CD4-positive, alpha-beta T cell treated with Interleukin-6 at 100 ng/mL for 8 hours (primary cell): ENCODE data around the gene ACTR1A.
"Not testable (repeated sequence)": the region's sequence is repeated elsewhere in the genome, so short reads cannot be mapped to it uniquely, and the experiment has no call there.

ENCODE experiments used
- DNase-seq: peaks from one replicate; pipeline ENCODE4 v3.0.0-alpha.2; 2020; ENCODE audit warnings: mixed read lengths, low spot score

ACTR1A gene

GRCh38 chr10:102484021-102484420 is 18.5 kb downstream of the ACTR1A start:
- DNase-seq: no peak

DNA sequence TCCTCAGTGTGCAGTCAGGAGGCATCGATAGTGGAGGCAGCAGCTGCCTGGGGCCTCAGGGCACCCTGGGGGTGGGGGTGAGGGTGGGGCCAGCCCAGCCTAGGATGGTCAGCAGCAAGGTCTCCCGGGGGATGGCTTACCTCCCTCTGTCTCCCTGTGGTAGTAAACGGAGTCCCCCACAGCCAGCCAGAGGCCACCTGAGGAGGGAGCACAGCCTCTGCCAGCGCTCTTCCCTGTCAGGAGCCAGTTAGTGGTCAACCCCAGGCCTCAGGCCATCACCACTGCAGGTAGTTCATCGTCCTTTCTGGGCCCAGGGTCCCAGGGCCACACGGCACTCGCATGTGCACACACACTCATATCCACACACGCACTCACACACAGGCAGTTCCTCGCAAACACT is 22.1 kb downstream of the ACTR1A start:
- no peak for DNase-seq

DNA sequence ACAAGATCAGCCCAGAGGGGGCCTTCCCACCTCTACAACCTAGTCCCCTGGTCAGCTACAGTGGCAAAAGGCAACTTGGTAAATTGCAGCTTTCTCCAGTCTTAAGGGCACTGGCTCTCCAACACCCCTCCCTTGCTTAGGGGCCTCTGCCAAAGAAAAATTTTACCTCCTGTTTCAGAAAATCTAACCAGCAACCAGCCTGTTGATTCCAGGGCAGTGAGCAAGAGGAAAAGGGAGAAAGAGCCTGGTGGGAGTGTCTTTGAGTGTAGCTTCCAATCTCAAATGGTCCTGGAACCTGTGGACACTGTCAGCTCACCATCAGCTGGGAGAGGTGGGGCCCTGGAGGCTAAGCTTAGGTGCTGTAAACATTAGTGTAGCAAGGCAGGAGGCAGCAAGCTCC is 22.9 kb downstream of the ACTR1A start:
- DNase-seq: no peak

DNA sequence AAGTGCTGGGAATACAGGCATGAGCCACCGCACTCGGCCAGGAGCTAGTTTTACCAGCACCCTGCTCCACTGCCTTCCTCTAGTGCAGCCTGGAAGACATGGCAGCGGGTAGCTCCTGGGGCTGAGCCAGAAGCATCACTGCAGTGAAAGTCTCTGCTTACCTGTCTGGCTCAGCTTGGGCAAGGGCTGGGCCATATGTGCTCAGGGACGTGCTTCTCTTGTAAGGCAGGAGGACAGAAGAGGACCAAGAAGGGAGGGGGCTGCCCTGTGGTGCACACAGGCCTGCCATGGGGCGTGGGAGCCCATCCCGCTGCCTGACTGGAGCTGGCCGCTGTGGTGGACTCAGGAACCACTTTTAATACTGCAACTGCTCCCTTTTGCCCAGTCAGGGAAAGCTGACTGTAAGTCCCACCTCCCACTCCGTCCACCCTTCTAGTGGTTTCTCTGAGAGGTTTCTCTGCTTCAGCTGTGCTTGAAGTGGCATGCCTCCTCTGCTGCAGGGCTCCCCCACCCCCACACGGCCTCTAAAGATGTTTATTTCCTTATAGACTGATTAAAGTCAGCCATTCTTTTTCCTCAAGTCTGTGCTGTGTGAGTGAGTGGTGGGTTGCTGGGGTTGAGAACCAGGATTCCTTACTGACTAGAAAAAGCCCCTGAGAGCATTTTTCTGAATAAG is 25.9 kb downstream of the ACTR1A start:
- no peak for DNase-seq

DNA sequence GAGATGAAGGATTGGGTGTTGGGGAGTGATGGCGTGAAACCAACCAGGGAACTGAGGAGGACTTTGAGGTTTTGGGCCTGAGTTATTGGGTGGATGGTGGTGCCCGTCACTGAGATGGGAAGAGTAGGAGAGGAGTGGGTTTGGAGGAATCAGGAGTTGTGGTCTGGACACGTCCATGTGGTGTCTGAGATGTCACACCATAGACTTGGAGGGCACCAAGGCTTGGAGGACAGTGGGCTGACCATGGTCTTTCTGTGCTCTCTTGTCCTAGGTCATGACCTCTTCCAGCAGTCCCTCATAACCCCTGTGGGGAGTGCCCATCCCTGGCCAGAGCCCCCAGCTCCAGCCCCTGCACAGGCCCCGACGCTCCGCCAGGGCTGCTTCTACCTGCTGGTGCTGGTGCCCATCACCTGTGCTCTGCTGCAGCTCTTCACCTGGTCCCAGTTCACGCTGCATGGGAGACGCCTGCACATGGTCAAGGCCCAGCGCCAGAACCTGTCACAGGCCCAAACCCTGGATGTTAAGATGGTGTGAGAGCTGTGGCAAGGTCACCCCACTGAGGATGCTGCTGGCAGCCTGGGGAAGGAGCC is 27.0 kb downstream of the ACTR1A start:
- DNase-seq: no peak

- DNase-seq: peak; percentile 32
Measured at GRCh38 chr10:102473445-102474331, 28.8 kb downstream of the ACTR1A start.

DNA sequence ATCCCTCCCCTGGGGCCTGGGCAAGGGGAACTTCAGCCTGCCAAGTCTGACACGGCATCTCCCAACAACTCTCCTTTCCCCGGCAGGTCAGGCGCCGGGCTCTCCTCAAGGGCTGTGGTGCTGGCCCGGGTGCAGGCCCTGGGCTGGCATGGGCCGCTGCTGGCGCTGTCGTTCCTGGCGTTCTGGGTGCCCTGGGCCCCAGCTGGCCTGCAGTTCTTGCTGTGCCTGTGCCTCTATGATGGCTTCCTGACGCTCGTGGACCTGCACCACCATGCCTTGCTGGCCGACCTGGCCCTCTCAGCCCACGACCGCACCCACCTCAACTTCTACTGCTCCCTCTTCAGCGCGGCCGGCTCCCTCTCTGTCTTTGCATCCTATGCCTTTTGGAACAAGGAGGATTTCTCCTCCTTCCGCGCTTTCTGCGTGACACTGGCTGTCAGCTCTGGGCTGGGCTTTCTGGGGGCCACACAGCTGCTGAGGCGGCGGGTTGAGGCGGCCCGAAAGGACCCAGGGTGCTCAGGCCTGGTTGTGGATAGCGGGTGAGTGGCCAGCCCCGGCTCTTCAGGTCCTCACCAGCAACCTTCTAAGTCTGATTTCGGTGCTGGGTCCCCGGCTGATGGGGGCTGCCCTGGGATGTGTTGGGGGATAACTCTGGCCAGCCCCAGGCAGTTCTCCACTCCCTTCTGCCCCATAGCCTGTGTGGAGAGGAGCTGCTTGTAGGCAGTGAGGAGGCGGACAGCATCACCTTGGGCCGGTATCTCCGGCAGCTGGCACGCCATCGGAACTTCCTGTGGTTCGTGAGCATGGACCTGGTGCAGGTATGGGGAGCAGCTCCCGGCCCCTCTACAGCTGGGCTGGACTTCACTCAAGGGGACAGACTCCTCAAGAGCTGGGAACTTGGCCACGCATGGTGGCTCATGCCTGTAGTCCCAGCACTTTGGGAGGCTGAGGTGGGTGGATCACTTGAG is 31.6 kb downstream of the ACTR1A start:
- DNase-seq: no peak

- DNase-seq: no peak
Measured at GRCh38 chr10:102468683-102469082, 33.8 kb downstream of the ACTR1A start.

DNA sequence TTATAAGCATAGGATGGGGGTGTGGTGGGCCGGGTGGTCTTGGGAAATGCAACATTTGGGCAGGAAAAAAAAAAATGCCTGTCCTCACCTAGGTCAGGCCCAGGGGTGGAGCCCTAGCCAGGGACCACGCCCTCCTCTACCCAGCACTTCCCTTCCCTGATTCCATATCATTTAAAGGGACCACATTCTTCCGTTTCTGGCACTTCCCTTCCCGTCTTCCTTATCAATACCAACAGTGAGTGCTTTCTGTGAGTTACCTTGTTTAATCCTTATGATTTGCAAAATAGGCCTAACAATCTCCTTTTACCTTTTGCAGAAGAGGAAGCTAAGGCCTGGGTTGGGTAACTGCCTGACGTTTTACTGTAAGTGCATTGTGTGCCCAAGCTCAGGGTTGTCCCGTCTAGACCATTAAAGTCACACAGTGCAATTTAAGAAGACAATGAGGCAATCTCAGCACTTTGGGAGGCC is 34.5 kb downstream of the ACTR1A start:
- DNase-seq: no peak

- DNase-seq: no peak
Measured at GRCh38 chr10:102467318-102467717, 35.2 kb downstream of the ACTR1A start.

DNA sequence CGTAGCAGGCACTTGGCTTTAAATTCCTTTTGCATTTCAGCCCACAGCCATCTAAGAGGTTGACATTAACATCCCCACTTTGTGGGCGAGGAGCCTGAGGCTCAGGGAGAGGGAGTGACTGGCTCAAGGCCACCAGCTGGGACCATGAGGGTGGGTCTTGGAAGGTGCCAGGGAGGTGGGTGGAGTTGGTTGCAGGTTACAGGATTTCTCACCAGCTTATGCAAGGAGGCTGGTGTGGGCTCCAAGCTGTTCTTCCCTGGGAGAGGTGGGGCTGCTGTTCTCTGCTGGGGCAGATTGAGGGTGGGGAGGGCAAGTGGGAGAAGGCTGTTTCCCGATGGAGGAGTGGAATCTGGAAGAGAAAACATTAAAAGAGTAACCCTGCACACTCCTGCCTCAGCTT is 37.0 kb downstream of the ACTR1A start:
- no peak for DNase-seq

DNA sequence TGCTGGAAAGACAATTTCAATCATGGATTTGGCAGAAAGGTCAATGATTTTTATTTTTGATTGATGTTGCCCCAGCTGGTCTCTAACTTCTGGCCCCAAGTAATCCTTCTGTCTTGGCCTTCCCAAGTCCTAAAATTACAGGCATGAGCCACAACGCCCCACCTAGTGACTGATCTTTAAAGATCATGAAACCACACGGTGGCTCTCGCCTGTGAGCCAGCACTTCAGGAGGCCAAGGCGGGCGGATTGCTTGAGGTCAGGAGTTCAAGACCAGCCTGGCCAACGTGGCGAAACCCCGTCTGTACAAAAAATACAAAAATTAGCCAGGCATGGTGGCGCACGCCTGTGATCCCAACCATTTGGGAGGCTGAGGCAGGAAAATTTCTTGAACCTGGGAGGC is 38.5 kb downstream of the ACTR1A start:
- no peak for DNase-seq

GRCh38 chr10:102462512-102463054 is 39.9 kb downstream of the ACTR1A start:
- DNase-seq: no peak

DNA sequence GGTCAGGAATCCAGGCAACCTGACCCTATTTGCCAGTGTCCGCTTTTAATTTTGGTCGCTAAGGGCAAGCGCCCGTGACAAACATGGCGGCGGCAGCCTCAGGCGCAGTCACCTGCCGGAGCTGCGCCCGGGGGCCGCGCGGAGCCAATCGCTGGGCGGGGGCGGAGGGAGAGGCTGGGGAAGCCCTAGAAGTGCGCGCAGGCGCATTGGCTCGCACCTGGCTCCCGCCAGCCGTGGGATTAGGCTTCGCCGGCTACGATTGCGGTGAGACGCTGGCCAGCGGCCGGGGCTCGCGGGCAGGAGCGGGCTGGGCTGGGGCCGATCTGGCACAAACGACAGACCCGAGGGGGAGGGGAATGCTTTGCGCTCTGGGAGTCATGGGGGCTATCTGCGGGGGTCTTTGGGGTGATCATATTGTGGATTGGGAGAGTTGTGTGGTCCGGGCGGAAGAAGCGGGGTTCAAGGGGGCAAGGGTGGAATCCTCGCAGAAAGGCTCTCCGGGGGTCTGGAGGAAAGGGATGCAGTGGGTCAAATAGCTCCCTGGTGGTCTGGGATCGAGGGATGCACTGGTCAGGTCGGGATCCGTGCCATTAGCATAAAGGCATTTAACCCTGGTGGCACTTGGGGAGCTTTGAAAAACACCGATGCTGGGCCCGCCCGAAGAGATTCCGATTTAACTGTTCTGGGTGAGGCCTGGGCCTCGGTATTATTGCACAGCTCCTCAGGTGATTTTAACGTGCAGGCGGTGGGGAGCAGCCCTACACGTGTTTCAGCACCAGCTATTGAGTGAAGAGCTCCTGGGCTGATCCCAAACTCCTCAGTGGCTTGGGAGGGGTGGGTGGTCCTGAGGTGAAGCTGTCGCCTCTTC is 41.1 kb downstream of the ACTR1A start:
- DNase-seq: peak; percentile 93

GRCh38 chr10:102460836-102461186 is 41.7 kb downstream of the ACTR1A start:
- DNase-seq: no peak

- no peak for DNase-seq
Measured at GRCh38 chr10:102458656-102459055, 43.9 kb downstream of the ACTR1A start.

DNA sequence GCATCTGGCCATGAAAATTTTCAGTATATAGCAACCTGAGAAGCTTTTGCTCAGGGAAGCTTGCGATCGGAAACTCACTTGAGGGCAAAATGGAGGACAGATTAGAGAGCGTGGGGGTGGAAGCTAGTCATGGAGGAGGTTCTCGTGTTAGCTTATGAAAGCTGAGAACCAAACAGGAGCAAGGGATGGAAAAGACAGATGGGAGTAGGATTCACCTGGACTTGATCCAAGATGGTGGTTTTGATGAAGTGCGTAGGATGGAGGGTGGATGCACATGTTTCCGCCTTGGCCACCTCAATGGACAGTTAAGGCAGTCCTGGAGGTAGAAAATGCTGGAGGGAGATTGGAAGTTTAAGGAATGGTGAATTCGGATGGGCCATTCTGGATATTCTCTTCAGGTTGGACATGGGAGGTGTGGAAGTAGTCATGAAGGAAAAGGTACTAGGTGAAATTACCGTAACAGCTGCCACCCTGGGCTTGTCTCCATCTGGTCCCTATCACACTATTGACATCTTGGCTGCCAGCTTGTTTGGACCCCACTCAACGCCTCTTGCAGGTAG is 44.8 kb downstream of the ACTR1A start:
- DNase-seq: no peak

DNA sequence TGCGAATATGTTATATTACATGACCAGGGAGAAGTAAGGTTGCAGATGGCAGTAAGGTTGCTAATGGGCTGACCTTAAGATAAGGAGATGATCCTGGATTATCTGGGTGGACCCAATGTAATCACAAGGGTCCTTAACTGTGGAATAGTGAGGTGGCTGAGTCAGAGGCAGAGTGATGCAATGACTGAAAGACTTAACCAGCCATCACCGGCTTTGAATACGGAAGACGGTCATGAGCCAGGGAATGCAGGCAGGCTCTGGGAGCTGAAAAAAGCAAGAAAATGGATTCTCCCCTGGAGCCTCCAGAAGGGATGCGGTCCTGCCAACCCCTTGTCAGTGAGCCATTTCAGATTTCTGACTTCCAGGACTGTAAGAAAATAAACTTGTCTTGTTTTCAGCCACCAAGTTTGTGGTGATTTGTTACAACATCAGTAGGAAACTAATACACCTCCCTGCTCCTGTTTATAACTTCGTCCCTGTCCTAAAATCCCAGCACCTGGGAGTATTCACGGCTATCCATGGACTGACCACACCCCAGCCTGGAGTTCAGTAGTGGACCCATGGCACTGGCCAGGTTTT is 46.5 kb downstream of the ACTR1A start:
- DNase-seq: no peak

DNA sequence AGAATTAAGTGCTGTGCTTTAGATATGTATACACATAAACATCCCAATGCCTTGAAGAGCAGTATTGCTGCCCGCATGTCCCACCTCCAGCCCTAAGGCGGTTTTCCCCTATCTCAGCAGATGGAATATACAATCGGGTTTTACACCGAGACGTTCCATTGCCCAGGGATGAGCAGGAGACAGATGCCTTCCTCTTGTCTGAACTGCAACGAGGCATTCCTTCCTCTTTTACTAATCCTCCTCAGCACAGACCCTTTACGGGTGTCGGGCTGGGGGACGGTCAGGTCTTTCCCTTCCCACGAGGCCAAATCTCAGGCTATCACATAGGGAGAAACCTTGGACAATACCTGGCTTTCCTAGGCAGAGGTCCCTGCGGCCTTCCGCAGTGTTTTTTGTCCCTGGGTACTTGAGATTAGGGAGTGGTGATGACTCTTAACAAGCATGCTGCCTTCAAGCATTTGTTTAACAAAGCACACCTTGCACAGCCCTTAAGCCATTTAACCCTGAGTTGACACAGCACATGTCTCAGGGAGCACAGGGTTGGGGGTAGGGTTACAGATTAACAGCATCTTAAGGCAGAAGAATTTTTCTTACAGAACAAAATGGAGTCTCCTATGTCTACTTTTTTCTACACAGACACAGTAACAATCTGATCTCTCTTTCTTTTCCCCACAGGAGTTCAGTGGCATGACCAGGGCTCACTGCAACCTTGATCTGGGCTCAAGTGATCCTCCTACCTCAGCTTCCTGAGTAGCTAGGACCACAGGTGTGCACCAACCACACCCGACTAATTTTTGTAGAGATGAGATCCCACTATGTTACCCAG is 47.6 kb downstream of the ACTR1A start:
- not testable (repeated sequence) for DNase-seq
